Stimulated activated CD4-positive, alpha-beta T cell treated with anti-CD3 and anti-CD28 coated beads, Interleukin-15, amount 100 ng/mL, for 48 hours (primary cell): ENCODE data around the gene AGBL3.
"Not testable (repeated sequence)": the region's sequence is repeated elsewhere in the genome, so short reads cannot be mapped to it uniquely, and the experiment has no call there.

ENCODE experiments used
- DNase-seq, 2 donors: peaks; one replicate each; pipeline ENCODE4 v3.0.0-alpha.2; 2020; ENCODE audit warnings: low read depth in 2 of 2

Gene AGBL3

GRCh38 chr7:135076882-135077281 is 90.6 kb downstream of the AGBL3 start:
- DNase-seq, result no peak

DNA sequence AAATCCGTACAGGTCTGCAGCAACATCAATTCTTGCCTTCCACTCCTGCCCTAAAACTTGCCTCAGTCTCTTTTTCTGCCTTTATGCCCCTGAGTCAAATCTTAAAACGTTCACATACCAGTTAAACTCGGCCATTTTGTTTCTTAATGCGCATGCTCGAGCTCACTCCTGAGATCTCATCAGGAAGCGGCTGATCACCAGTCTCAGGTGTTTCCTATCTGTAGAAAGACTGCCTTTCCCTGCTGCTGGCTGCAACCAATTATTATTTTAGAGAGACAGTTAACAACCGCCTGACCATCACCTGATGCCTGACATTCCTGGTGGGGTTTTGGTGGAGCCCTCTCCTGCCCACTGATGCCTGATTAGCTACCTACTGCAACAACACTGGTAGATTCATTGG is 91.3 kb downstream of the AGBL3 start:
- DNase-seq, result no peak

- DNase-seq, result no peak
These were observed 91.7 kb downstream of the AGBL3 start for GRCh38 chr7:135078051-135078450.

- DNase-seq, result no peak
These were observed 92.8 kb downstream of the AGBL3 start for GRCh38 chr7:135079068-135079467.

DNA sequence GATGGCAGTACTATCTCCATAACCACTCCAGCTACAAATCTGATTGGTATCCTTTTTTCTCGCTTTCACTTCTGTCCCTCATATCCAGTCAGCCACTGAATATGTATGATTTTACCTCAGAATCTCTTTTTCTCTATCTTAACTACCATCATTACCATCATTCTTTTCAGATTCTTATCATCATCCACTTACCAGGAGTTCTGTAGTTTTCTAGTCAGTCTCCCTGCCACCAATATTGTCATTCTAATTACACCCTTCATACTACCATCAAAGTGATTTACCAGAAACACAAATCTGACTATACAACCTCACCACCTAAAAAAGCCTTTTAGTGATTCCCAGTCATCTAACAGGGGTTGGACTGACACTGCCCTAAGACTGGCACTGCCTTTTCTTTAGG is 96.7 kb downstream of the AGBL3 start:
- DNase-seq, result no peak

- no peak for DNase-seq
These were observed 102.3 kb downstream of the AGBL3 start for GRCh38 chr7:135088566-135088965.

DNA sequence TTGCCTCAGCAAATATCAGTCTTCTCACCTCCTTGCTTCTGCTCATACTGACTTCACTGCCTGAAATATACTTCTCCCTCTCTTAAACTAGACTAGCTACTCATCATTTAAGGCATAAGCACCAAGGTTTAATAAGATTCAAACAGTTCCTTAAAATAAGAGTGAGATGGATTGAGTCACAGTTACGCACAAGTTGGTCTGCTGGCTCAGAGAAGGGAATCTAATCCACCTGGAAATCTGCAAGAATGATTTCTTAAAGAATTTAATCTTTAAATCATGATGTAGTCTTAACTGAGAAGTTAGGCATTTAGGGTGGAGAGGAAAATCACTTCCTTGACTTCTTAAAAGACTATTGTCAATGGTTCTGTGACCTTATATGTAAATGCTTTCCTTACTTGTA is 105.4 kb downstream of the AGBL3 start:
- DNase-seq, result no peak

GRCh38 chr7:135094472-135095237 is 108.3 kb downstream of the AGBL3 start:
- no peak for DNase-seq

GRCh38 chr7:135095450-135095849 is 109.1 kb downstream of the AGBL3 start:
- no peak for DNase-seq

GRCh38 chr7:135098391-135098790 is 112.1 kb downstream of the AGBL3 start:
- DNase-seq, result no peak

- DNase-seq, result no peak
These were observed 114.5 kb downstream of the AGBL3 start for GRCh38 chr7:135100856-135101255.

DNA sequence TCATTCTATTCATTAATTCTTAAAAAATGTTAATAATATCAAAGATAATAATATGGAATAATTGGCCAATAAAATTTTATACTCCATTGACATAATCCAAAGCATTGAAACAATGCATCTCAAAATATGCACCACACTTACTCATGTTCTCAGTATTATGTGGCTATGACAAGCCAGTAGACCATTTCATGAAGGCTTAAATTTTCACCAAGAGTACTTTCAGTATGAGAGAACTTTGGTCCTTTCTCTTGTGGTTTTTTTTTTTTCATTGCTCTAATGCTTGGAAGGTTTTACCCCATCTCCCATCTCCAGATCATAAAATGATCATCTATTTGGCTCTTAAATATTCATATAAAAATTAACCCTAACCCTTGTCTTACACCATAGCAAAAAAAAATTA is 116.1 kb downstream of the AGBL3 start:
- no peak for DNase-seq

- no peak for DNase-seq
These were observed 123.3 kb downstream of the AGBL3 start for GRCh38 chr7:135109562-135109961.

GRCh38 chr7:135109976-135110375 is 123.7 kb downstream of the AGBL3 start:
- no peak for DNase-seq

- DNase-seq, result no peak
These were observed 125.1 kb downstream of the AGBL3 start for GRCh38 chr7:135111379-135111778.

DNA sequence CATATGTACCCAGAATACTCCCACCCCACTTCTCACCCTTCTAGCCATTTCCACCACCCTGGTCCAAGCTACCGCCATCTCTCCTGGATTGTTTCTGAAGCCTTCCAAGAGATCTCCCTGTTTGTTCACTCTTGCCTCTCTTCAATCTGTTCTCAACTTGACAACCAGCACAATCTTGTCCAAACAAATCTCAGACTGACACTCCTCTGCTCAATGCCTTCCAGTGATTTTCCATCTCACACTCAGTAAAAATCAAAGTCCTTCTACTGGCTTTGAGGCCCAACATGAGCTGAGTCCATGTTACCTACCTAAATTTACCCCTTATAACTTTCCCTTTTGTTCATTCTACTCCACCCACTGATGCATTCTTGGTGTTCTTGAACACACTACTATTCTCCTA is 128.3 kb downstream of the AGBL3 start:
- no peak for DNase-seq

- no peak for DNase-seq
These were observed 130.8 kb downstream of the AGBL3 start for GRCh38 chr7:135117096-135117495.

GRCh38 chr7:135121868-135122267 is 135.6 kb downstream of the AGBL3 start:
- DNase-seq, result no peak

- not testable (repeated sequence) for DNase-seq
These were observed 138.3 kb downstream of the AGBL3 start for GRCh38 chr7:135124631-135125030.

GRCh38 chr7:135128931-135129330 is 142.6 kb downstream of the AGBL3 start:
- no peak for DNase-seq

GRCh38 chr7:135129579-135129978 is 143.3 kb downstream of the AGBL3 start:
- no peak for DNase-seq

- DNase-seq, result no peak
These were observed 157.8 kb downstream of the AGBL3 start for GRCh38 chr7:135143885-135144668.

DNA sequence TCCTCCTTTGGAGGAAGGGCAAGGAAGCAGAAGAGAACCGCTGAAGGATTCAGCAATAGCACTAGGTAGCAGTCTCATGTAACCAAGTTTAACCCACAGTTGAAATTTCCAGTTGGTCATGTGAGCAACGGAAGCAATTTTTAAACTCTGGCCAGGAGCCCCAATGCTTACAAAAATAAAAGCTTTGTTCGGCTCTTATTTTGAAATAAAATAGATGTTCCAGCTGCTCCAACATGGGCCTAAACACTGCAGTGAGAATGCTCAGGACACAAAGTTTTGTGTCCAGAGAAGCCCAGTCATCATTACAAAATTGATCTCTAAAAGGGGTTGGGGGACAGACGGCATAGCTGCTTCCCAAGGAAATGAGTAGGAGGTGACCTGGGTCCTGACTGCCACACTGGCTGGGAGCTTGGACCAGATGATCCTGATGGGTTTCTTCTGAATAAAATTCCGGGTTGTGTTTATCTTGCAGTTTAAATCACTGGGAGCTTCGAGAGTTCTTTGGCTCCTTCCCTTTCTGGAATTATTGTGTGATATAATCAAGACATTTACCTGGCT is 161.1 kb downstream of the AGBL3 start:
- no peak for DNase-seq
